MM.1S (cell line): Measurements from ENCODE around the gene ALPG.
"Not testable (repeated sequence)": the region's sequence is repeated elsewhere in the genome, so short reads cannot be mapped to it uniquely, and the experiment has no call there.

Experiments
- DNase-seq: peaks from one replicate; pipeline ENCODE4 v3.0.0-alpha.2; 2015
- H2AFZ ChIP-seq: fragments of 300-600 bp; sonication (generic); 2 replicates; pipeline ENCODE4 v1.6.0; 2016; ENCODE audit warnings: antibody characterized with exemption, low read length
- H3F3A ChIP-seq: fragments of 300-600 bp; sonication (generic); 2 replicates; pipeline ENCODE4 v1.6.1; 2016; ENCODE audit warnings: mild to moderate bottlenecking, antibody characterized with exemption, low read length, moderate library complexity, mixed read lengths; ENCODE audit not compliant: insufficient read depth
- H3K27ac ChIP-seq: fragments of 300-600 bp; sonication (generic); 2 replicates; pipeline ENCODE4 v1.5.1; 2016; ENCODE audit warnings: mild to moderate bottlenecking, low read length
- H3K27me3 ChIP-seq: fragments of 300-600 bp; sonication (generic); replicated peaks from 2 replicates; pipeline ENCODE4 v1.6.0; 2016; ENCODE audit warnings: low read length; ENCODE audit not compliant: insufficient read depth
- H3K36me3 ChIP-seq: fragments of 300-600 bp; sonication (generic); replicated peaks from 2 replicates; pipeline ENCODE4 v1.6.1; 2016; ENCODE audit warnings: mild to moderate bottlenecking, low read length, mixed read lengths; ENCODE audit not compliant: insufficient read depth
- H3K4me1 ChIP-seq: fragments of 300-600 bp; sonication (generic); 2 replicates; pipeline ENCODE4 v1.6.1; 2016; ENCODE audit warnings: low read length, mixed read lengths
- H3K4me2 ChIP-seq: fragments of 300-600 bp; sonication (generic); 2 replicates; pipeline ENCODE4 v1.6.0; 2016; ENCODE audit warnings: low read depth, low read length
- H3K4me3 ChIP-seq: fragments of 300-600 bp; sonication (generic); 2 replicates; pipeline ENCODE4 v1.5.1; 2016; ENCODE audit warnings: low read length, mixed read lengths
- H3K79me2 ChIP-seq: fragments of 300-600 bp; sonication (generic); 2 replicates; pipeline ENCODE4 v1.6.1; 2016; ENCODE audit warnings: mixed run types, low read length, mixed read lengths
- H3K9ac ChIP-seq: fragments of 300-600 bp; sonication (generic); 2 replicates; pipeline ENCODE4 v1.6.1; 2016; ENCODE audit warnings: low read length, mixed read lengths
- H3K9me2 ChIP-seq: fragments of 300-600 bp; sonication (generic); replicated peaks from 2 replicates; pipeline ENCODE4 v1.6.1; 2016; ENCODE audit warnings: mild to moderate bottlenecking, low read length, mixed read lengths; ENCODE audit not compliant: insufficient read depth
- H3K9me3 ChIP-seq: fragments of 300-600 bp; sonication (generic); replicated peaks from 2 replicates; pipeline ENCODE4 v1.6.1; 2016; ENCODE audit warnings: mild to moderate bottlenecking, low read length, mixed read lengths; ENCODE audit not compliant: insufficient read depth
- H4K20me1 ChIP-seq: fragments of 300-600 bp; sonication (generic); 2 replicates; pipeline ENCODE4 v1.6.1; 2016; ENCODE audit warnings: mild to moderate bottlenecking, low read length, moderate library complexity, mixed read lengths; ENCODE audit not compliant: insufficient read depth
- CTCF ChIP-seq: fragments of 300-600 bp; sonication (generic); IDR thresholded peaks from 2 replicates; pipeline ENCODE4 v1.5.1; 2016; ENCODE audit warnings: antibody characterized with exemption, low read length, mixed read lengths
- EZH2 ChIP-seq: fragments of 300-600 bp; sonication (generic); optimal IDR thresholded peaks from 2 replicates; pipeline ENCODE3; 2017; ENCODE audit warnings: low read depth, mild to moderate bottlenecking, antibody characterized with exemption, low read length, mixed read lengths
- EZH2phosphoT487 ChIP-seq: fragments of 300-600 bp; sonication (generic); IDR thresholded peaks from 2 replicates; pipeline ENCODE4 v1.6.1; 2018; ENCODE audit warnings: antibody characterized with exemption, low read length

Gene ALPG

DNA sequence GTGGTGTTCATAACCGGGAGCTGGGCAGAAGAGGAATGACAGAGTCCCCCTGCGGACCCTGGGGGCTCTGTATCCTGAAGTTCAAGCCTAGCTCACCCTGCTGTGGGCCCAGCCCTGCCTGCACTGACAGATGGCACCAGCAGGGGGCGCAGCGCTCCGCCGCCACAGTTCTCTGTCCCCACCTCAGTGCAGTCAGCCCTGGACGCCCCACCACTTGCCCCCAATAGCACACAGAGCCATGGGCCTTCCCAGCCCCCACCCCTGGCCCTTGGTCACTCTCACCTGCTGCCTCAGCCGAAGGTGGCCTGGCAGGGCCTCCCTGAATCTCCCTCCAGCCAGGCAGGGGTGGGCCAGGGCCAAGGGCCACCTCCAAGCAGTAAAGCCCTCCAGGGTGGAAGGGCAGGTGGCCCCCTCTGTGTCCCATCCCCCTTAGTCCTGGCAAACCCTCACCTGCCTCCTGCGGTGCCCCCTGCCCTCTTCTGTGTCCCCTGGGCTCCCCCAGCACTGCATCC is 39.7 kb downstream of the ALPG start:
- not testable (repeated sequence) for H2AFZ ChIP-seq, H3K4me1 ChIP-seq, H4K20me1 ChIP-seq, H3K9me3 ChIP-seq, H3K27me3 ChIP-seq, DNase-seq, H3K4me3 ChIP-seq, H3K79me2 ChIP-seq, H3K9ac ChIP-seq, H3K27ac ChIP-seq, H3K36me3 ChIP-seq, H3F3A ChIP-seq, H3K4me2 ChIP-seq, H3K9me2 ChIP-seq
- peak; percentile 39 for TF ChIP-seq CTCF

GRCh38 chr2:232447091-232447620 is 40.5 kb downstream of the ALPG start:
- Histone ChIP-seq H4K20me1 (no peaks in the 10 kb centered on the region), H3K9me3 (no peaks in the 10 kb centered on the region), H3F3A (no peaks in the 10 kb centered on the region), H3K4me1 (no peaks in the 10 kb centered on the region), H3K4me3 (no peak overlapping the region), H3K79me2 (no peaks in the 10 kb centered on the region), H2AFZ (no peak overlapping the region), H3K36me3 (no peaks in the 10 kb centered on the region), H3K27me3 (no peaks in the 10 kb centered on the region), H3K4me2 (no peak overlapping the region), H3K9ac (no peak overlapping the region), H3K9me2 (no peaks in the 10 kb centered on the region), H3K27ac (no peak overlapping the region)
- TF ChIP-seq CTCF = no peak
- DNase-seq = no peak

DNA sequence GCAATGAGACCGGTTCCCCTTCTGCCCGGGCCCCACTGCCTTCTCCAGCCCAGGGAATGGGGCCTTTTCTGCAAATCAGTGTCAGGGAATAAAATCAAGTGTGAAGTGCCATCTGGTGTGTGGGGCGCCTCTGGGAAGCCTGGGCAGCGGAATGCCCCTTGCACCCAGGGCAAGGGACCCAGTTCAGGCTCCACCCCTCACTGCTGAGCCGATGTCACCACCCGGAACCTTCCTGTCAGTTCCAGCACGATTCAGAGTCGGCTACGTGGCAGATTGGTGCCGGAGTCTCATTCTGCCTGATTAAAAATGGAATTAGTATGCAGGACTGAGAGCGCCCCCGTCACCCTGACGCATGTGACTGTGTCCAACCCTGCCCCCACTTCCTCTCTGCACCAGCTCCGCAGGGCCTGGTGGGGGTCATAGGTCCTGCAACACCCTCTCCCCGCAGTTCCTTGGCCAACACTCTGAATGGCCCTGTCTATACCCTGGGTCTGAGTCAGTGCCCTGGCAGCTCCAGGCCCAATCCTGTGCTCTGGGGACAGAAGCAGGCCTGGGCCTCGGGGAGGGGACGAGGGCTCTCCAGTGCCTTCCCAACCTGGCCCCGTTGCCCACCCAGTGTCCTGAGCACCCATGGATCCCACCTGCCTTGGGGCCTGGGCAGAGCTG is 41.1 kb downstream of the ALPG start:
- Histone ChIP-seq H3F3A (no peaks in the 10 kb centered on the region), H3K27me3 (no peaks in the 10 kb centered on the region), H3K79me2 (no peaks in the 10 kb centered on the region), H3K4me3 (no peak overlapping the region), H4K20me1 (no peaks in the 10 kb centered on the region), H3K9me2 (no peaks in the 10 kb centered on the region), H3K9me3 (no peaks in the 10 kb centered on the region), H3K9ac (no peak overlapping the region), H3K27ac (no peak overlapping the region), H3K4me2 (no peak overlapping the region), H3K36me3 (no peaks in the 10 kb centered on the region), H2AFZ (no peak overlapping the region), H3K4me1 (no peaks in the 10 kb centered on the region)
- TF ChIP-seq EZH2 = no peak
- TF ChIP-seq CTCF = no peak
- no peak for TF ChIP-seq EZH2phosphoT487
- DNase-seq = no peak
